Retinal pigment epithelial cell (primary cell): Measurements from ENCODE around the gene ZNF185.

Experiments
- DNase-seq: peaks from one replicate; pipeline ENCODE4 v3.0.0-alpha.2; 2010; ENCODE audit warnings: low read depth
- H3K4me3 ChIP-seq: 2 replicates; pipeline ENCODE4 v1.5.1; 2011; ENCODE audit warnings: mild to moderate bottlenecking, low read length, control low read depth, moderate library complexity
- TF ChIP-seq, protein P1 (sequence below): conservative IDR thresholded peaks from 2 replicates; pipeline ENCODE4 v1.5.1; 2011; ENCODE audit warnings: low read depth, low read length, control low read depth, inconsistent platforms

ZNF185 gene

DNA sequence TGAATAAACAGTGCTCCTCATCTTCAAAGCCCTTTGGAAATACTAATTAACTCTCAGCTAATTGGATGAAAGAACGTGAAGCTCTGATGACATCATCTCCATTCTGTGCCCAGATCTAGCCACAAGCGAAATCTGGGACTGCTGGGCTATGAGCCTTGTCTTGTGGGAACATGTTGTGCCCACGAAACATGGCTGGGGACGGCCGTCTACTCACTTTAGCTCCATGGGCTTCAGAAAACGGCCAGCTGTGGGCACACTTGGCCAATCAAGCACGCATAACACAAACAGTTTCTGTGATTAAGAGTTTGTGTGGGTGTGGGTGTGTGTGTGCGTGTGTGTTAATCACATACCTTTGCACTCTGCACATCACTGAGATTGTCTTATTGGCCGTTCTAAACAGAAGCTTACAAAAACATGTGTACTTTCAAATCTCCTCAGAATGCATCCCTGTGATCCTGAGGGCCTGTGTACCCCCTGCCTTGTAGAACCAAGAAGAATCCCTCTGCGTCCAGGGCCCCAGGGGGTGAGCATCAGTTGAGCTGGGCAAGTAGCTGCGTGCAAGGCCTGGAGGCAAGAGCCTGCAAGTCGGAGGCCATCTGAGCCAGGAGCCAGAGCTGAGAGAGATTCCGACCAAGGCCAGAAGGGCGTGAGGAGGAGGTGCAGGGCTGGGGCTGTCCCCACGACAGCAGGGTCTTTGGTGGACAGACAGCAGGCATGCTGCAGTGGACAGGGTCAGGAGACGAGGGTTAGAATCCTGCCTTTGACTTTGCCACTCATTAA lies 18.7 kb upstream of the ZNF185 start:
- TF ChIP-seq, protein P1, sequence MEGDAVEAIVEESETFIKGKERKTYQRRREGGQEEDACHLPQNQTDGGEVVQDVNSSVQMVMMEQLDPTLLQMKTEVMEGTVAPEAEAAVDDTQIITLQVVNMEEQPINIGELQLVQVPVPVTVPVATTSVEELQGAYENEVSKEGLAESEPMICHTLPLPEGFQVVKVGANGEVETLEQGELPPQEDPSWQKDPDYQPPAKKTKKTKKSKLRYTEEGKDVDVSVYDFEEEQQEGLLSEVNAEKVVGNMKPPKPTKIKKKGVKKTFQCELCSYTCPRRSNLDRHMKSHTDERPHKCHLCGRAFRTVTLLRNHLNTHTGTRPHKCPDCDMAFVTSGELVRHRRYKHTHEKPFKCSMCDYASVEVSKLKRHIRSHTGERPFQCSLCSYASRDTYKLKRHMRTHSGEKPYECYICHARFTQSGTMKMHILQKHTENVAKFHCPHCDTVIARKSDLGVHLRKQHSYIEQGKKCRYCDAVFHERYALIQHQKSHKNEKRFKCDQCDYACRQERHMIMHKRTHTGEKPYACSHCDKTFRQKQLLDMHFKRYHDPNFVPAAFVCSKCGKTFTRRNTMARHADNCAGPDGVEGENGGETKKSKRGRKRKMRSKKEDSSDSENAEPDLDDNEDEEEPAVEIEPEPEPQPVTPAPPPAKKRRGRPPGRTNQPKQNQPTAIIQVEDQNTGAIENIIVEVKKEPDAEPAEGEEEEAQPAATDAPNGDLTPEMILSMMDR = no peak
- no peak overlapping the region for H3K4me3 ChIP-seq
- no peak for DNase-seq

GRCh38 chrX:152881289-152881688 lies 16.6 kb upstream of the ZNF185 start:
- TF ChIP-seq, protein P1 = no peak
- H3K4me3 ChIP-seq = no peak overlapping the region
- no peak for DNase-seq

DNA sequence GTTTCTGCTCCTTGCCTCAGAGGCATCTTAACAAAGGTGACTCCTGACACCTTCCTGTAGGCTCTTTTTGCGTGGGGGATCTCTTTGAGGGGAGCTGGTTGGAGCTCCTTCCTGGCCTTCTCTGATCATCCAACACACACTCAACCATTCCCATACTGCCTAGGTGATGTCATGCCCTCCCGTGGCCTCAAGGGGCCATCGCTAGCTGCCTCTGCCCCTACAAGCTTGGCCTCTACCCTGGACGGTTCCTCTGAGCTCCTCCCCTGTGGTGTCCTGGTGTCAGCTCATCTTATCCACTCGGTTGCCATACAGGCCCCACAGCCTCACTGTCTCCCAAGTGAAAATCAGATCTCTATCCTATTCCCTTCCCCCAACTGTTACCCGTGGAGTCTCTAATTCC lies 13.7 kb upstream of the ZNF185 start:
- no peak for DNase-seq
- no peak overlapping the region for H3K4me3 ChIP-seq
- TF ChIP-seq, protein P1 = no peak

DNA sequence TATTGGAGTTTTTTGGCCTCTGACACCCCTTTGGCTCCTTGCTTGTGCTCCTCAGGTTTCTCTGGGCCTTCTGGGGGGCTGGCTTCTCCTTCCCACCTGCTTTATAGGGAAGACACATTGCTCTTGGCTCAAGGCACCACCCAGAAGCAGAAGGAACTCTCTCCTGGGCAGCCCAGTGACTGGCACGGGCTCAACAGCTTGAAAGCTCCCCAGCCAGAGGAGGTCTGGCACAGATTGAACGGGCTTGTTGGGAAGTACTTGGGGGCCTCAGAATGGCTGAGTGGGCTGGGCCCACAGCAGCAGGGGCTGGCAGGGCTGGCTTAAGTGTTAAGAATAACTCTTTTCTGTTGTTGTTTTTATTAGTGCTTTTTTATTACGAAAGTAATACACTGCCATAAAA lies 11.2 kb upstream of the ZNF185 start:
- no peak for DNase-seq
- no peak overlapping the region for H3K4me3 ChIP-seq
- TF ChIP-seq, protein P1 = no peak

DNA sequence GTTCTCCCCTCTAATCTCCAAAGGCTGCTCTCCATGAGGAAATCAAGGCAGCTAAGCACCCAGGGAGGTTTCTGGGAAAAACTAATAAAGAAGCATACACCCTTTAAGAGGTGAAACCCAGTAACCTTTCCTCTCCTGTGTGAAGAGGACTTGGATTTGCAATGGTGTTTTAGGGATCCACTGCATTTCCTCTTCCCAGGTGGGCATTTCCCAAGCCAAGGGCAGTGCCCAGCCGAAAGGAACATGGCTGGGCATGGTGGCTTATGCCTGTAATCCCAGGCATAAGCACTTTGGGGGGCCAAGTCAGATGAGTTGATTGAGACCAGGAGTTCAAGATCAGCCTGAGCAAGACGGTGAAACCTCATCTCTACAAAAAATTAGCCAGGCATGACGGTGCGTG lies 5.4 kb upstream of the ZNF185 start:
- H3K4me3 ChIP-seq = no peak overlapping the region
- no peak for DNase-seq
- TF ChIP-seq, protein P1 = no peak

- TF ChIP-seq, protein P1 = no peak
- DNase-seq = no peak
- H3K4me3 ChIP-seq = no peak overlapping the region
These were observed 4.6 kb upstream of the ZNF185 start for GRCh38 chrX:152892999-152893891.
